ENCODE data around the gene OR4D2. TPM values are rescaled to one million over a fixed set of nuclear protein-coding genes. Genes with fewer than 3 reads are reported as not detected.

OR4D2 gene
- total RNA-seq, 1 donor from 2014 or later, result not detected

GRCh38 chr17:58172369-58173071 lies 5.7 kb downstream of the OR4D2 start:
- no peak for DNase-seq (ENCODE audit: low read depth)

GRCh38 chr17:58174871-58175270 lies 8.1 kb downstream of the OR4D2 start:
- no peak for DNase-seq (ENCODE audit: low read depth)
- TF ChIP-seq CTCF (conservative IDR thresholded peaks at IDR 0.05; ENCODE audit: low read depth, low read length), result no peak
- H3K4me3 ChIP-seq (ENCODE audit: low read depth, low read length), result no peak overlapping the region

More at GRCh38 chr17:58172369-58173071, 5.7 kb downstream of the OR4D2 start:
- TF ChIP-seq CTCF (conservative IDR thresholded peaks at IDR 0.05; ENCODE audit: low read depth, low read length), result peak; percentile 69
- H3K4me3 ChIP-seq (ENCODE audit: low read depth, low read length), result no peak overlapping the region

DNA sequence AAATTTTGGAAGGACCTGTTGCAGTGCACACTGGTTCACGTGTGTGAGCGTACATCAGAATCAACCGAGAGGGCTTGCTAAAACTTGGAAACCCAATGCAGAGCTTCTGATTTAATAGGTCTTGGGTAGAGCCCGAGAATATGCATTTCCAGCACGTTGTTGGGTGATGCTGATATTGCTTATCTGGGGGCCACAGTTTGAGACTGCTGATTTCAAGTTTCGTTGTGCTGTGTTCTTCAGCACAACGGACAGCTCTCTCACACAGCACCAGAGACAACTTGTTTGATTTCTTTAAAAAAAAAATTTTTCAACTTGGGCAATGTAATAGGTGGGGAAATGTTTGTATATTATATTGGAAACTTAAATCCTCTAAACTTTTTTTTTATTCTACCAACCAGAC lies 9.4 kb downstream of the OR4D2 start:
- DNase-seq (ENCODE audit: low read depth), result no peak
- H3K4me3 ChIP-seq (ENCODE audit: low read depth, low read length), result no peak overlapping the region
- no peak for TF ChIP-seq CTCF (conservative IDR thresholded peaks at IDR 0.05; ENCODE audit: low read depth, low read length)

GRCh38 chr17:58181796-58182195 lies 15.0 kb downstream of the OR4D2 start:
- TF ChIP-seq CTCF (conservative IDR thresholded peaks at IDR 0.05; ENCODE audit: low read depth, low read length), result no peak
- no peak overlapping the region for H3K4me3 ChIP-seq (ENCODE audit: low read depth, low read length)
- no peak for DNase-seq (ENCODE audit: low read depth)

GRCh38 chr17:58183514-58183913 lies 16.7 kb downstream of the OR4D2 start:
- no peak for TF ChIP-seq CTCF (conservative IDR thresholded peaks at IDR 0.05; ENCODE audit: low read depth, low read length)
- no peak overlapping the region for H3K4me3 ChIP-seq (ENCODE audit: low read depth, low read length)
- DNase-seq (ENCODE audit: low read depth), result no peak

- no peak for TF ChIP-seq CTCF (conservative IDR thresholded peaks at IDR 0.05; ENCODE audit: low read depth, low read length)
- DNase-seq (ENCODE audit: low read depth), result no peak
- H3K4me3 ChIP-seq (ENCODE audit: low read depth, low read length), result no peak overlapping the region
These were observed 17.7 kb downstream of the OR4D2 start for GRCh38 chr17:58184308-58184985.
